WERI-Rb-1 (cell line): Measurements from ENCODE around the gene RGS2.

Experiments used
- DNase-seq: peaks from one replicate; pipeline ENCODE4 v3.0.0-alpha.2; 2020
- H3K27ac ChIP-seq: fragments of 250-450 bp; sonication (Bioruptor Pico); 2 replicates; pipeline ENCODE4 v1.5.1; 2020; ENCODE audit warnings: mild to moderate bottlenecking, moderate library complexity
- H3K27me3 ChIP-seq: fragments of 250-450 bp; sonication (Bioruptor Pico); 2 replicates; pipeline ENCODE4 v1.5.1; 2021; ENCODE audit warnings: mild to moderate bottlenecking, low read depth, moderate library complexity; ENCODE audit not compliant: insufficient read depth, severe bottlenecking
- H3K36me3 ChIP-seq: fragments of 250-450 bp; sonication (Bioruptor Pico); 2 replicates; pipeline ENCODE4 v1.5.1; 2020; ENCODE audit warnings: mild to moderate bottlenecking, moderate library complexity
- H3K4me3 ChIP-seq: 2 replicates; pipeline ENCODE4 v1.5.1; 2011; ENCODE audit warnings: low read depth, mild to moderate bottlenecking, control low read depth, low read length
- H3K9me3 ChIP-seq: fragments of 250-450 bp; sonication (Bioruptor Pico); 2 replicates; pipeline ENCODE4 v1.5.1; 2021; ENCODE audit warnings: mild to moderate bottlenecking, moderate library complexity; ENCODE audit not compliant: severe bottlenecking
- TF ChIP-seq, protein P1 (sequence below): IDR thresholded peaks from 2 replicates; pipeline ENCODE4 v1.5.1; 2011; ENCODE audit warnings: low read depth, mild to moderate bottlenecking, control low read depth, inconsistent platforms, low read length

Gene RGS2

GRCh38 chr1:192849442-192849841, 40.6 kb downstream of the RGS2 start:
- TF ChIP-seq, protein P1, sequence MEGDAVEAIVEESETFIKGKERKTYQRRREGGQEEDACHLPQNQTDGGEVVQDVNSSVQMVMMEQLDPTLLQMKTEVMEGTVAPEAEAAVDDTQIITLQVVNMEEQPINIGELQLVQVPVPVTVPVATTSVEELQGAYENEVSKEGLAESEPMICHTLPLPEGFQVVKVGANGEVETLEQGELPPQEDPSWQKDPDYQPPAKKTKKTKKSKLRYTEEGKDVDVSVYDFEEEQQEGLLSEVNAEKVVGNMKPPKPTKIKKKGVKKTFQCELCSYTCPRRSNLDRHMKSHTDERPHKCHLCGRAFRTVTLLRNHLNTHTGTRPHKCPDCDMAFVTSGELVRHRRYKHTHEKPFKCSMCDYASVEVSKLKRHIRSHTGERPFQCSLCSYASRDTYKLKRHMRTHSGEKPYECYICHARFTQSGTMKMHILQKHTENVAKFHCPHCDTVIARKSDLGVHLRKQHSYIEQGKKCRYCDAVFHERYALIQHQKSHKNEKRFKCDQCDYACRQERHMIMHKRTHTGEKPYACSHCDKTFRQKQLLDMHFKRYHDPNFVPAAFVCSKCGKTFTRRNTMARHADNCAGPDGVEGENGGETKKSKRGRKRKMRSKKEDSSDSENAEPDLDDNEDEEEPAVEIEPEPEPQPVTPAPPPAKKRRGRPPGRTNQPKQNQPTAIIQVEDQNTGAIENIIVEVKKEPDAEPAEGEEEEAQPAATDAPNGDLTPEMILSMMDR = no peak

GRCh38 chr1:192852001-192852947, 43.4 kb downstream of the RGS2 start:
- Histone ChIP-seq H3K36me3 (no peaks in the 10 kb centered on the region), H3K4me3 (no peak overlapping the region), H3K9me3 (no peaks in the 10 kb centered on the region), H3K27ac (no peak overlapping the region), H3K27me3 (no peaks in the 10 kb centered on the region)
- TF ChIP-seq, protein P1 = no peak
- no peak for DNase-seq

More at GRCh38 chr1:192849442-192849841, 40.6 kb downstream of the RGS2 start:
- H3K36me3 ChIP-seq = no peaks in the 10 kb centered on the region
- DNase-seq = no peak
- no peak overlapping the region for H3K4me3 ChIP-seq
- no peaks in the 10 kb centered on the region for H3K27me3 ChIP-seq
- no peaks in the 10 kb centered on the region for H3K9me3 ChIP-seq
- no peak overlapping the region for H3K27ac ChIP-seq

DNA sequence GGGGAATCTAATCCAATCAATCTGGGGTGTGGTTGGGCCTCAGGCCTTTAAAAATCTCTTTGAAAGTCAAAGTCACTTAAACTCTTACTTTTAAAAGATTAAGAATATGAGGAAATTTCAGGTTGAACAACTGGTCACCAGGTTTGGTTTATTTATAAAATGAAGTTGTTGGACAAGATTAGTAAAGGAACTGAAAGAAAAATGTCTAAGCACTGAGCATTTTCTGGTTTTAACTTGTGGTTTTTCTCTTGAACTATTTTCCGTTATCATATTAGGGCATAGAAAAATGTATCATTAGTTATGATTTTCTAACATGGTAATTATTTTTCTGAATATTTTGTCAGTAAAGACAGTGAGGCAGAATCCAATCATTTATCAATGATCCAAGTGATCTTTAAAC, 49.6 kb downstream of the RGS2 start:
- Histone ChIP-seq H3K36me3 (no peaks in the 10 kb centered on the region), H3K27me3 (no peaks in the 10 kb centered on the region), H3K27ac (no peak overlapping the region), H3K9me3 (no peaks in the 10 kb centered on the region), H3K4me3 (no peak overlapping the region)
- DNase-seq = no peak
- TF ChIP-seq, protein P1 = no peak

DNA sequence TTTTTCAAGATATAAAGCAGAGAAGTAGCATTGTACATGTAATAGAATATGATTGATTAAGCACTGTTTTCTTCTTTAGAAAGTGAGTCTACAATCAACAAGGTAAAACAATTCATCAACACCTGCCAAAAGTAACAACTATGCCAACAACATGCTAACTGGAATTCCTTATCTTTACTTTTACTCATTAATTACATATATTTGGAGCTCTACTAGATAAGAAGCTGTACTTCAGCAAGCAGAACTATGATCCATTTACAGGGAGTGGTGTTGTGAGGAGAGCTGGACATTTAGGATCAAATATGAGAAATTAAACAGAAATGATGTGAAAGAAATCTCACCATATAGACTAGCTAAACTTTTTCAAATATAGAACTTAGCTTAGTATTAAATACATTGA, 51.0 kb downstream of the RGS2 start:
- Histone ChIP-seq H3K27me3 (no peaks in the 10 kb centered on the region), H3K36me3 (no peaks in the 10 kb centered on the region), H3K4me3 (no peak overlapping the region), H3K9me3 (no peaks in the 10 kb centered on the region), H3K27ac (no peak overlapping the region)
- TF ChIP-seq, protein P1 = no peak
- no peak for DNase-seq

GRCh38 chr1:192860478-192861185, 51.8 kb downstream of the RGS2 start:
- TF ChIP-seq, protein P1 = no peak
- Histone ChIP-seq H3K9me3 (no peaks in the 10 kb centered on the region), H3K27me3 (no peaks in the 10 kb centered on the region), H3K36me3 (no peaks in the 10 kb centered on the region), H3K4me3 (no peak overlapping the region), H3K27ac (no peak overlapping the region)
- DNase-seq = no peak
